Eye (tissue), 1 donor: ENCODE measurements around the gene ENTPD8.
A peak's percentile ranks its signal among the peaks of the same experiment; 100 is the strongest.
"Not testable (repeated sequence)": the region's sequence is repeated elsewhere in the genome, so short reads cannot be mapped to it uniquely, and the experiment has no call there.

Experiments used
- DNase-seq: peaks from one replicate; pipeline ENCODE4 v3.0.0-alpha.2; 2015

The ENTPD8 gene

GRCh38 chr9:137390553-137391410, 50.4 kb downstream of the ENTPD8 start:
- peak; percentile 54 for DNase-seq

DNA sequence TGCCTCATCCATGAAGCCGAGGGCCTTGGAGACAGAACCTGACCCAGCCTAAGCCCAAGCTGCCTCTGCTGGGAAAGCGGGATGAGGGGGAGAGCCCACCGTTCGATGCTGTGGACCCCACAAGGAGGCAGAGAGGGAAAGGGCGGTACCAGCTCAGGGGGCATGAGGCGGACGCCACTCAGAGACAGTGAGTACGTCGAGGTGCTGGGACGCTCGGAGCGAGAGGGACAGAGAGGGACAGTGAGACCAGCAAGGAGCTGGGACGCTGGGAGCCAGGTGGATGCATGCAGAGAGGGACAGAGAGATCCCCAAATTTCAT, 51.8 kb downstream of the ENTPD8 start:
- DNase-seq, result no peak

GRCh38 chr9:137388589-137389427, 52.3 kb downstream of the ENTPD8 start:
- peak; percentile 30 for DNase-seq

DNA sequence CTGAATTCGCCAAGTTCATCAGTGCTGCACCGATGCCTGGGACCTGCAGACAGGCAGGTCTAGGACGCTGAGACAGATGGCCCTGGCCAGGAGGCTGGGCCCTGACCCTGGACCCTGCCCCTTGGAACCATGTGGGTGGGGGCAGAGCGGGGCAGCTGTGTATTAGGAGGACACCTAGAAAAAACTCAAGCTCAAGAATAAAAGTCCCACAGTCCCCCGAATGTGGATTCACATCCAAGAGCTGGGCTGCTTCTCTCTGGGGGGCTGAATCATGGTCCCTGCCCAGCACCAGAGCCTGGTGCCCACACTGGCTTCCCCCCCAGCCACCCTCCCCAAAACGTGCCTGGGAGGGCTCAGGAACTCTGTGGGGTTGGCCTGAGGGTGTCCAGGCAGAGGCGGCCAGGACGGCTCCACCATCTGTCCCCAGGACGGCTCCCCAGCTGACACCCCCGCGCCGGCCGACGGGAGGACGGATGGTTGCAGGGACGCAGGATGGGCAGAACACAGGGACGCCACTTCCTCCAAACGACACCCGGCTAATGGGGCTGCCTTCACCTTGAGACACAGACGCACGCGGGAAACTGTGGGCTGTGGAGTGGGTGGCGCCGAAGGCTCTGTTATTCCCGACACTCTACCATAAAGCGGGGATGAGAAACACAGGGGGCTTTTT, 53.1 kb downstream of the ENTPD8 start:
- no peak for DNase-seq

DNA sequence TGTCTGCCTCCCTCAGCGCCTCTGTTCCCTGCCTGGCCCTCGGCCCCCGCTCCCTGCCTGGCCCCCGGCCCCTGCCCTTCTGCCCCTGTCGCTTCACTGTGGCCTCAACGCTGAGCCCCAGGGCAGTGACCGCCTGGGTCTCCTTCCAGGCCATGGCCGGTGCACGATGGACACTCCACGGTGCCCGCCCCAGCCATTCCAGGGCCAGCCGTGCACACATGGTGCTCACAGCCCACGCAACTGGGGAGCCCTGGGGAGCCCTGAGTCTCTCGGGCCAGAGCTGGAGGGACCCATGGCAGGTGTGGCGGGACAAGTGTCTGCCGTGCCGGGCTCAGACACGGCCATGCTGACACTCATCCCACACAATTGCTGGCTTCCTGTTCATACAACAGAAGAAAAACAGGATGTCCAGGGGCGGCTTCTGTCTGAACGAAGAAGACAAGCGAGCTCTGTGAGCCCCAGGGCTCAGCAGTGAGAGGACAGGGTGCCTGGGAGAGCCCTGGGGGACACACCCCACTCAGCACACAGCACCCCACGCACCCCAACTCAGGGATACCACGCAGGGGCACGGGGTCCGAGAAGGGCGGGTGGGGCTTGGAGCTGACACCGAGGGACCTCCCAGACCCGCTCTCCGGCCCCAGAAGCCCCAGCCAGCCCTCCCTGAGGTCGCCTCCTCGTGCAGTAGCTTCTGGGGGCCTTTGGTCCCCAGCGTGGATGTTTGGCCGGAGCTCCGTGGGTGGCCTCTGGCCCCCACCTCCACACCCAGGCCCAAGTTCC, 53.9 kb downstream of the ENTPD8 start:
- DNase-seq, result peak; percentile 25

DNA sequence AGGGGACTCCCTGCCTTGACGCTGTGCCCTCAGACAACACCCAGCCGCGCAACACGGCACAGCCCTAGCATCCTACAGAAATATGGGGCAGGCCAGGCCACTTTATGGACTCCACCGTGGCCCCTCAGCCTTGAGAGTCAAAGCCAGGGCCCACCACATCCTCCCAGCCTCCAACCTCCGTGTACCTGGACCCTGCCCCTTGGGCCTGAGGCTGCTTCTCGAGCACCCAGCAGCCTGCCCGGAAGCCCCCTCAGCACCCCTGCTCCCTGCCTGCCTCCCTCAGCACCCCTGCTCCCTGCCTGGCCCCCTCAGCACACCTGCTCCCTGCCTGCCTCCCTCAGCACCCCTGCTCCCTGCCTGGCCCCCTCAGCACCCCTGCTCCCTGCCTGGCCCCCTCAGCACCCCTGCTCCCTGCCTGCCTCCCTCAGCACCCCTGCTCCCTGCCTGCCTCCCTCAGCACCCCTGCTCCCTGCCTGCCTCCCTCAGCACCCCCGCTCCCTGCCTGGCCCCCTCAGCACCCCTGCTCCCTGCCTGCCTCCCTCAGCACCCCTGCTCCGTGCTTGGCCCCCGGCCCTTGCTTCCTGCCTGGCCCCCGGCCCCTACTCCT, 54.5 kb downstream of the ENTPD8 start:
- not testable (repeated sequence) for DNase-seq

DNA sequence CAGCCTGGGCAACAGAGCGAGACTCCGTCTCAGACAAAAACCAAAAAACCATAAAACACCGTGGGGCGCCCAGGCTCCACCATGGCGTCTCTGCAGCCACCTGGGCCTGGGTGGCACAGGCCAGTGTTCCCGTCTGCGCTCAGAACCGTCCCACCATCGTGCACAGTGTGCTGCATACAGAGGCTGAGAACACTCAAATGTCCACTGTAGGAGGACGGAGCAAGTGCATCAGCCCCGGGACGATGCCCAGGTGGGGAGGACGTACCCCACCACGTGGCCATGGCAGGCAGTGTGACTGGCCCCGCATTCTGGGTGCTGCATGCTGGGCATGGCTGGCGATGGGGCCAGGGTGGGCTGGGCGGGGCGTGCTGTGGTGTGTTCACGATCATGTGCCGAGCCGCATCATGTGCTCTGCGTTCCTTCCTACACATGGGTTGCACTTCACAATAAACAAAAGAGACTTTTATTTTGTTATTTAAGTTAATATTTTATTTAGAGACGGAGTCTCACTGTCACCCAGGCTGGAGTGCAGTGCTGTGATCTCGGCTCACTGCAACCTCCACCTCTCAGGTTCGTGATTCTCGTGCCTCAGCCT, 56.0 kb downstream of the ENTPD8 start:
- DNase-seq, result no peak
